GM23338 (cell line): ENCODE results near the gene CHMP6. TPM values are rescaled to one million over a fixed set of nuclear protein-coding genes. Genes with fewer than 3 reads are reported as not detected.

Experiments
- ATAC-seq: fragments of 200-7000 bp; cut with Tn5 transposase; 3 replicates; pipeline ENCODE4 v1.9.1; 2020
- DNase-seq: peaks from one replicate; pipeline ENCODE4 v3.0.0-alpha.2; 2015; ENCODE audit warnings: low spot score
- H2AFZ ChIP-seq: fragments of 200-600 bp; sonication (generic); 2 replicates; pipeline ENCODE4 v1.8.0; 2016; ENCODE audit warnings: antibody characterized with exemption, mild to moderate bottlenecking, moderate library complexity
- H3F3A ChIP-seq: fragments of 200-600 bp; sonication (generic); replicated peaks from 2 replicates; pipeline ENCODE4 v1.8.0; 2017; ENCODE audit warnings: antibody characterized with exemption, mixed run types, low read depth
- H3K27ac ChIP-seq: fragments of 200-600 bp; sonication (generic); 2 replicates; pipeline ENCODE4 v1.6.1; 2016; ENCODE audit warnings: low read depth
- H3K27me3 ChIP-seq: fragments of 200-600 bp; sonication (generic); 2 replicates; pipeline ENCODE4 v1.8.0; 2016; ENCODE audit warnings: mild to moderate bottlenecking, mixed run types, moderate library complexity; ENCODE audit not compliant: insufficient read depth
- H3K36me3 ChIP-seq: fragments of 200-600 bp; sonication (generic); 2 replicates; pipeline ENCODE4 v1.8.0; 2016; ENCODE audit warnings: mild to moderate bottlenecking; ENCODE audit not compliant: insufficient read depth
- H3K4me1 ChIP-seq: fragments of 200-600 bp; sonication (generic); 2 replicates; pipeline ENCODE4 v1.8.0; 2016; ENCODE audit warnings: mild to moderate bottlenecking, moderate library complexity; ENCODE audit not compliant: insufficient read depth
- H3K4me2 ChIP-seq: fragments of 200-600 bp; sonication (generic); 2 replicates; pipeline ENCODE4 v1.7.1; 2017; ENCODE audit warnings: mixed run types
- H3K4me3 ChIP-seq: fragments of 200-600 bp; sonication (generic); 2 replicates; pipeline ENCODE4 v1.6.1; 2016; ENCODE audit warnings: mixed run types
- H3K79me2 ChIP-seq: fragments of 200-600 bp; sonication (generic); replicated peaks from 2 replicates; pipeline ENCODE4 v1.8.0; 2017; ENCODE audit warnings: mild to moderate bottlenecking; ENCODE audit not compliant: insufficient read depth
- H3K9me2 ChIP-seq: fragments of 200-600 bp; sonication (generic); 2 replicates; pipeline ENCODE4 v1.8.0; 2017; ENCODE audit not compliant: insufficient read depth
- H4K20me1 ChIP-seq: fragments of 200-600 bp; sonication (generic); replicated peaks from 2 replicates; pipeline ENCODE4 v1.8.0; 2017; ENCODE audit warnings: mild to moderate bottlenecking; ENCODE audit not compliant: insufficient read depth
- H3K27ac Mint-ChIP-seq: 2 replicates; pipeline ENCODE4 v1.8.0; 2020; ENCODE audit warnings: inconsistent platforms, mild to moderate bottlenecking, moderate library complexity, mixed read lengths
- H3K27me3 Mint-ChIP-seq: 3 replicates; pipeline ENCODE4 v1.8.0; 2022; ENCODE audit warnings: low read depth, mild to moderate bottlenecking, moderate library complexity, mixed read lengths, inconsistent platforms; ENCODE audit not compliant: insufficient read depth, poor library complexity
- H3K36me3 Mint-ChIP-seq: 3 replicates; pipeline ENCODE4 v1.8.0; 2021; ENCODE audit warnings: low read depth, mild to moderate bottlenecking, inconsistent platforms, moderate library complexity, mixed read lengths
- H3K4me1 Mint-ChIP-seq: 3 replicates; pipeline ENCODE4 v1.8.0; 2020; ENCODE audit warnings: mild to moderate bottlenecking, inconsistent platforms, mixed read lengths
- H3K4me3 Mint-ChIP-seq: 3 replicates; pipeline ENCODE4 v1.8.0; 2021; ENCODE audit warnings: moderate library complexity, mild to moderate bottlenecking, inconsistent platforms, mixed read lengths
- H3K9me3 Mint-ChIP-seq: 3 replicates; pipeline ENCODE4 v1.8.0; 2020; ENCODE audit warnings: moderate library complexity, mild to moderate bottlenecking, inconsistent platforms, mixed read lengths
- NANOG ChIP-seq: IDR thresholded peaks from 2 replicates; pipeline ENCODE4 v1.6.1; 2016; ENCODE audit warnings: antibody characterized with exemption, borderline replicate concordance
- STAT1 ChIP-seq: IDR thresholded peaks from one replicate; pipeline ENCODE4 v1.6.1; 2016; ENCODE audit warnings: antibody characterized with exemption; ENCODE audit not compliant: unreplicated experiment
- ZNF462 ChIP-seq: fragments of 250-450 bp; sonication (Bioruptor Pico); IDR thresholded peaks from 2 replicates; pipeline ENCODE4 v1.5.0; 2020; ENCODE audit warnings: mild to moderate bottlenecking, moderate library complexity
- polyA plus RNA-seq: library from polyadenylated mRNA; unstranded; fragments of >200 nt; fragmentation: Nextera tagmentation; extraction: Ambion mirVana; gene quantifications from 2 replicates; pipeline ENCODE4 v1.2.1, GENCODE V29; 2016
- total RNA-seq: library from RNA; depleted of rRNA; stranded (reverse); fragments of >200 nt; shearing (Covaris generic); gene quantifications from 2 replicates; pipeline ENCODE4 v1.2.3, GENCODE V29; 2014

Gene CHMP6
- total and polyA plus RNA-seq, 2 experiments from 2014 or later, result 12.3 to 14.0 TPM

GRCh38 chr17:80947200-80947940 is 44.3 kb upstream of the CHMP6 start:
- Mint-ChIP-seq H3K27me3 (peaks cover 13% of the 10 kb centered on the region), H3K36me3 (peaks cover 18% of the 10 kb centered on the region), H3K27ac (no peak overlapping the region), H3K4me1 (no peaks in the 10 kb centered on the region), H3K4me3 (no peak overlapping the region), H3K9me3 (no peaks in the 10 kb centered on the region)
- Histone ChIP-seq H3K27me3 (no peaks in the 10 kb centered on the region), H2AFZ (no peak overlapping the region), H3K9me2 (no peaks in the 10 kb centered on the region), H4K20me1 (no peaks in the 10 kb centered on the region), H3K27ac (no peak overlapping the region), H3K4me3 (no peak overlapping the region), H3K36me3 (peaks cover 3% of the 10 kb centered on the region; the same call in 1 of the 2 replicates), H3K4me2 (no peak overlapping the region), H3K4me1 (no peaks in the 10 kb centered on the region), H3K79me2 (no peaks in the 10 kb centered on the region), H3F3A (no peaks in the 10 kb centered on the region)
- TF ChIP-seq STAT1, result no peak
- TF ChIP-seq ZNF462 (CRISPR knock-in tag), result no peak
- no peak for TF ChIP-seq NANOG
- no peak for DNase-seq
- no peak for ATAC-seq
